A172 (cell line): Measurements from ENCODE around the gene PGS1. TPM values are rescaled to one million over a fixed set of nuclear protein-coding genes. Genes with fewer than 3 reads are reported as not detected.
"Not testable (repeated sequence)": the region's sequence is repeated elsewhere in the genome, so short reads cannot be mapped to it uniquely, and the experiment has no call there.

Experiments used
- DNase-seq: peaks from one replicate; pipeline ENCODE4 v3.0.0-alpha.2; 2015; ENCODE audit warnings: low spot score
- total RNA-seq: library from RNA; depleted of rRNA; stranded (reverse); fragments of >200 nt; shearing (Covaris generic); gene quantifications from 2 replicates; pipeline ENCODE4 v1.2.3, GENCODE V29; 2014; rRNA removed

Gene PGS1, protein sequence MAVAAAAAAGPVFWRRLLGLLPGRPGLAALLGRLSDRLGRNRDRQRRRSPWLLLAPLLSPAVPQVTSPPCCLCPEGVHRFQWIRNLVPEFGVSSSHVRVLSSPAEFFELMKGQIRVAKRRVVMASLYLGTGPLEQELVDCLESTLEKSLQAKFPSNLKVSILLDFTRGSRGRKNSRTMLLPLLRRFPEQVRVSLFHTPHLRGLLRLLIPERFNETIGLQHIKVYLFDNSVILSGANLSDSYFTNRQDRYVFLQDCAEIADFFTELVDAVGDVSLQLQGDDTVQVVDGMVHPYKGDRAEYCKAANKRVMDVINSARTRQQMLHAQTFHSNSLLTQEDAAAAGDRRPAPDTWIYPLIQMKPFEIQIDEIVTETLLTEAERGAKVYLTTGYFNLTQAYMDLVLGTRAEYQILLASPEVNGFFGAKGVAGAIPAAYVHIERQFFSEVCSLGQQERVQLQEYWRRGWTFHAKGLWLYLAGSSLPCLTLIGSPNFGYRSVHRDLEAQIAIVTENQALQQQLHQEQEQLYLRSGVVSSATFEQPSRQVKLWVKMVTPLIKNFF
- total RNA-seq = 25.6 and 40.1 TPM in 2 replicates

GRCh38 chr17:78378225-78379130 is at the start of gene PGS1:
TSS of gene PGS1 (plus strand) at chr17:78378649. CDS start at chr17:78378666, 17 bp downstream.
- peak; percentile 57 for DNase-seq

DNA sequence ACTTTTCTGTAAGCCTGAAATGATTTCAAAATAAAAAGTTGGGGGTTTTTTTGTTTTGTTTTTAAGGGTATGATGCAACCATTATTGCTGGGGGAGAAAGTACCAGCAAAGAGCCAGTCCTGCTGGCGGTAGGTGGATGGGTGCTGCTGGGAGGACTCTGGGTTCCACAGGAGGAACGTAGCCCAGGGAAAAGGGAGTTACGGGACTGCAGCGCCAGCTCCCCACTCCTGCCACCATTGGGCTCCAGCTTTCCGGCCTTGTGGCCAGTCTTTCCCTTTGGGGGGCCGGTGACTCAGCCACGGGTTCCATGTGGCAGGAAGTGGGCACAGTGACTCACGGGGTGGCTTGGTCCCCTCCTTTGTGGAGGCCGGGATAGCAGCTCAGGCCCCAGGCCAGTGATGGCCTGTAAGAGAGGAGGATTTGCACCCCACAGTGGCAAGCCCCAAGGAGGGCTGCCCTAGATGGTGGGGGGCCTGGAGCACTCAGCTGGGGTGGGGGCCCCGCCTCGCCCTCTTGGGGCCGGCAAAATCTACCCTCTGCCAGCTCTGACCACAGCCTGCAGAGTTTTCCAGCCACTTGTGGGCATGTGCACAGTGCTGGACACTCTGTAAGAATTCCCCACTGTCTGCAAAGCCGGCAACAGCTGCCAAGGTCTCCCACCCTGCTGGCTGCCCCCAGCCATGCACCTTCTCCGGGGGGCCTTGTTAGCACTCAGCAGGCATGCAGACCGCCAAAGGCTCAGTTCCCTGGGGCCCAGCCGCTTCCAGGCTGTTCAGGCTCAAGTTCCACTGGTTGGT is 49.0 kb upstream of the PGS1 start:
- peak; percentile 99 for DNase-seq

GRCh38 chr17:78330570-78331224 is 47.8 kb upstream of the PGS1 start:
- peak; percentile 100 for DNase-seq

GRCh38 chr17:78331355-78331754 is 47.1 kb upstream of the PGS1 start:
- not testable (repeated sequence) for DNase-seq

DNA sequence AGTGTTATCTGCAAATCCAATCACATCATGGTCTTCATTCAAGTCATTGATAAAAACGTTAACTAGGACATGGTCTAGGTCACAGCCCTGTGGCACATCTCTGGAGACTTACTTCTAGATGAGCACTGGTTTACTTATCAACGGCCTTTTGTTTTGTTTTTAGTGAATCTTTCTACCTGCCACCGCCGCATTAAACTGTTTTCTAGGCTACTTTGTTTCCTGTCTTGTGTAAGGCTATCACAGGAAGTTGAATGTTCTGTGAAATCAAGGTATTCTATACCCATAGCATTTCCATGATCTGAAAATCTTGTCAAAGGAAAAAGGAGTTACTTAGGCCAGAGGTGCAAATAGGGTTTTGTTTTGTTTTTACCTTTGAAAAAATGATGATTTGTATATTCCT is 45.5 kb upstream of the PGS1 start:
- no peak for DNase-seq

DNA sequence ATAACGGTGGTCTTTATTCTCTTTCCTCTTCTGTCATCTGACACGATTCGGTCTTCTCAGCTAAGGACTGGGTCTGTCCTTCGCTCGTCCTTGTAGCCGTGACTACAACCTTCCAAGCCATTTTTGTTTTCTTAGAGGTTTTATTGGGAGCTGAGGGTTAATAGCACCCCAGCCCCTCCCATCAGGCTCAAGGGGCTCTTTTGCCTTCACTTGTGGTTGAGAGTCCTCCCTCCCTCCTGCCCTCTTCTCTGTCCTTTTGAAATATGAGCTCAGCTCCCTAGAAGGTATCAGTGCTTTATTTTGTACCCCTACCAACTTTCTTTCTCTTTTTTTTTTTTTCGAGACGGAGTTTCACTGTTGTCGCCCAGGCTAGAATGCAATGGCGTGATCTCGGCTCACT is 43.2 kb upstream of the PGS1 start:
- no peak for DNase-seq

DNA sequence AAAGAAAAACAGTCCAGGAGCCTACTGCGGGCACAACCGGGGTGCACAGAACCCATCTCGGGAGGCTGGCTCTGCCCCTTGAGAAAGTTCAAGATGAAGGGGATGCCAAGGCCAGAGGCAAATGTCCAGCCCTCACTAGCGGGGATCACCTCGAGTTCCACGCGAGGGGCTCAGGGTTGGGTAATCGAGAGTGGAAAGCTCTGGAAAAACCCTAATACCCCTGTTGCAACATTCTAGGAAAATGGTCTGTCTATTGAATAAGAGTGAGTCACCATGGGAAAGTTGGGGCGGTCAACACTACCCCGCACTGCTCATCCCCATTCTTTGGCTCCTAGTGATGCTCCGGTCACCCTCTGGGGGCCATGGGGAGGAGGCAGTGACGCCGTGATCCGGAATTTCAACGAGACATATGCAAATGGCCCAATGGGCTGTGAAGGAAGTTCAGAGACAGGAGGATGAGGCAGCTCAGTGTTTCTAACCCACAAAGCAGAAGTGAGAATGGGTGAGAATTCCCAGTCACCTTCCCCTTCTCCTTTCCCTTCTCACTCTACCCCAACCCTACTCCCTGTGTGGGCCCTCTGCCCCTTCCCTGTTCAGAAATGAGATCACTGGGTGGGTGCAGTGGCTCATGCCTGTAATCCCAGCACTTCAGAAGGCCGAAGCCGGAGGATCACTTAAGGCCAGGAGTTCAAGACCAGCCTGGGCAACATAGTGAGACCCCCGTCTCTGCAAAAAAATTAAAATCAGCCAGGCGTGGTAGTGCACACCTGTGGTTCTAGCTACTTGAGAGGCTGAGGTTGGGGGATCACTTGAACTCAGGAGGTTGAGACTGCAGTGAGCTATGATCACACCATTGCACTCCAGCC is 41.0 kb upstream of the PGS1 start:
- DNase-seq = peak; percentile 66

GRCh38 chr17:78338486-78339259 is 39.8 kb upstream of the PGS1 start:
- DNase-seq = no peak

GRCh38 chr17:78340183-78340955 is 38.1 kb upstream of the PGS1 start:
- DNase-seq = no peak

GRCh38 chr17:78341559-78342448 is 36.6 kb upstream of the PGS1 start:
- peak; percentile 75 for DNase-seq

DNA sequence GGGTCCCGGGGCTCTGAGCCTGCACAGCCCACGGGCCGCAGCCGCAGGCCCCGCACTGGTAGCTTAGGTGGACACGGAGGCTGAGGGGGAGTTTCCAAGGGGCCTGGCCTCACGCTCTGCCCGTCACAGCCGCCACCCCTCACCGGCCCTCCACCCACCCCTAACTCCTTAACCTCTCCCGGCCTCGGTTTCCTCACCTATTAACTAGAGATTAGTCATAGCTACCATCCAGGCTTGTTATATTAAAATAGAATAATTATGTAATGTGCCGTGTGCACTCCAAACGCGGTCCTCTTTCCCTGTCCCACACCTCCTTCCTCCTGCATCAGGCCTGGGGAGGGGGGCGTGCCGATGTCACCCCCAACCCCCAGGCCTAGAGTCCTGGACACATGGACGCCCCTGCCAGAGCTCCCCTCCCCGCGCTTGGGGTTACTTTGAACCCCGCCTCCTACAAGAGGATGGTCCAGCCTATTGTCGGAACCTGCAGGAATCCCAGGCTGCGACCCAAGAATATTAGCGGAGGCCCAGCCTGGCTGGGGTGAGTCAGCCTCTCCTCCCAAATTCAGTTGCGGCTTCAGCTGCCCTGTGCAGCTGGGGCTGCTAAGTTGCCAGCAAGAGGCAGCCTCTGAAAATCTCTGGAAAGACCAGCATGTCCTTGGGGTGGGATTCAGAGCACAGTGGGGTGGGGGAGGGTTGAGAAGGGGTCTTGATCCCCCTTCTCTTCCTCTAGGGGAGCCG is 35.8 kb upstream of the PGS1 start:
- peak; percentile 94 for DNase-seq

DNA sequence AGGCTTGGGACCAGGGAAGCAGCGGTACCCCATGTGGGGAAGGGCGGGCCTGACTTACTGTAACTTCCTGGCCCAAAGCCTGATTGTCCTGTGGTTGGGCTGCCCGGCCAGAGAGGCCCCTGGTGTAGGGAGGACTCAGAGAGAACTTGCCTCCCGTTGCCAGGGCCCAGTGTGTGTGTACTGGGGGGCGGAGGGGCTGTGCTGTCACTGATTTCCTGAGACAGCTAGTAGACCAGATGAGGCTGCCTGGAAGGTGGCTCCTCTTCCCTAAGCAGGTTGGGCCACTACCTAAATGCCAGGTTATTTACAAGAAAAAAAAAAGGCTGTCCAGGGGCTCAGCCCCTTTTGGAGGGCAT is 35.3 kb upstream of the PGS1 start:
- DNase-seq = peak; percentile 92

- peak; percentile 92 for DNase-seq
Observed at GRCh38 chr17:78343543-78344201, 34.8 kb upstream of the PGS1 start.

DNA sequence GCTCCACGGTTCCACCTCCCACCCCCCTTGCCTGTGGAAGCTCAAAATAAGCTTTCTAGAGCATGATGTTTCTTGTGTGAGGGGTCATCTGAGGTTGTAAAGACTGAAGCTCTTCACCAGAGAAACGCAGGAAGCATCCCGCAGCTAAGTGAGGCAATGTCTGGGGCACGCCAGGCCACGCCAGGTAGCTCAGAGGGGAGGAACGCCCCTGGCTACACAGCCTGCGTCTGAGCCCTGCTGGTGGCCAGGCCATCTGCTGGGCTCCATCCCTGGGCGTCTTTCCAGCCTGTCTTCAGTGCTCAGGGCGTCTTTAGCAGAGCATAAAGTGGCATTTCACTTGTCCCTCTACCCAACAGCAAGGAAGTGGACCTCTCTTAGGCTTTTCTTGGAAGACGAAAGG is 33.8 kb upstream of the PGS1 start:
- DNase-seq = no peak

DNA sequence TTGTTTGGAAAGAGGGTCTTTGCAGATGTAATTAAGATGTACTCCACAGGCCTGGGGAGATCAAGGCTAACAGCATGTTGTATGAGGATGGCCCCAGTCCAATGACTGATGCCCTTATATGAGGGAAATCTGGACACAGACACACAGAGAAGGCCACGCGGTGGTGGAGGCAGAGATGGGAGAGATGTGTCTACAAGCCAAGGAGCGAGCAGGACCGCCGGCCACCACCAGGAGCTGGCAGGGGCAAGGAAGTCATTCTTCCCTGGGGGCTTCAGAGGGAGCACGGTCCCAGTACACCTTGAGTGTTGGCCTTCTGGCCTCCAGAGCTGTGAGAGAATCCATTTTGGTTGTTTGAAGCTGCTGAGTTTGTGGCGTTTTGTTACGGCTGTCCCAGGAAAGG is 33.3 kb upstream of the PGS1 start:
- DNase-seq = no peak

GRCh38 chr17:78345791-78346494 is 32.5 kb upstream of the PGS1 start:
- DNase-seq = no peak
